BLaER1 (cell line): ENCODE data around the gene FN3K.

Experiments used
- H3K27ac ChIP-seq: shearing (Covaris generic); formaldehyde crosslinking; 2 replicates; pipeline ENCODE4 v1.8.1; 2022
- H3K27me3 ChIP-seq: shearing (Covaris generic); formaldehyde crosslinking; 2 replicates; pipeline ENCODE4 v1.8.1; 2022
- H3K36me3 ChIP-seq: shearing (Covaris generic); formaldehyde crosslinking; 2 replicates; pipeline ENCODE4 v1.8.1; 2022
- H3K4me1 ChIP-seq: shearing (Covaris generic); formaldehyde crosslinking; 2 replicates; pipeline ENCODE4 v1.8.1; 2022
- H3K4me2 ChIP-seq: shearing (Covaris generic); formaldehyde crosslinking; 2 replicates; pipeline ENCODE4 v1.8.1; 2022
- H3K4me3 ChIP-seq: shearing (Covaris generic); formaldehyde crosslinking; 2 replicates; pipeline ENCODE4 v1.8.1; 2022
- H3K9ac ChIP-seq: shearing (Covaris generic); formaldehyde crosslinking; 2 replicates; pipeline ENCODE4 v1.8.1; 2022
- H3K9me3 ChIP-seq: shearing (Covaris generic); formaldehyde crosslinking; 2 replicates; pipeline ENCODE4 v1.8.1; 2022
- H4K20me1 ChIP-seq: shearing (Covaris generic); formaldehyde crosslinking; 2 replicates; pipeline ENCODE4 v1.8.1; 2022
- Cebpa-rat ChIP-seq: shearing (Covaris generic); IDR thresholded peaks from 2 replicates; pipeline ENCODE4 v1.8.1; 2022

FN3K gene

GRCh38 chr17:82789806-82790205, 54.4 kb downstream of the FN3K start:
- no peak overlapping the region for H3K4me2 ChIP-seq
- H3K4me3 ChIP-seq = no peak overlapping the region
- peaks cover 54% of the 10 kb centered on the region for H3K36me3 ChIP-seq
- H3K4me1 ChIP-seq = peaks cover 38% of the 10 kb centered on the region
- no peak overlapping the region for H3K9ac ChIP-seq
- H4K20me1 ChIP-seq = peaks cover 85% of the 10 kb centered on the region
- H3K27ac ChIP-seq = no peak overlapping the region
- H3K27me3 ChIP-seq = no peaks in the 10 kb centered on the region
- TF ChIP-seq Cebpa-rat = no peak
- H3K9me3 ChIP-seq = no peaks in the 10 kb centered on the region

- no peaks in the 10 kb centered on the region for H3K27me3 ChIP-seq
- TF ChIP-seq Cebpa-rat = no peak
- H3K27ac ChIP-seq = no peak overlapping the region
- H3K36me3 ChIP-seq = peaks cover 59% of the 10 kb centered on the region
- H3K4me2 ChIP-seq = no peak overlapping the region
- H3K9ac ChIP-seq = no peak overlapping the region
- no peak overlapping the region for H3K4me3 ChIP-seq
- peaks cover 38% of the 10 kb centered on the region for H3K4me1 ChIP-seq
- peaks cover 90% of the 10 kb centered on the region for H4K20me1 ChIP-seq
- no peaks in the 10 kb centered on the region for H3K9me3 ChIP-seq
Measured at GRCh38 chr17:82790391-82790790, 55.0 kb downstream of the FN3K start.

GRCh38 chr17:82791532-82791931, 56.1 kb downstream of the FN3K start:
- Histone ChIP-seq H3K9me3 (no peaks in the 10 kb centered on the region), H3K4me1 (peaks cover 28% of the 10 kb centered on the region), H3K9ac (no peak overlapping the region), H3K4me2 (no peak overlapping the region), H3K4me3 (no peak overlapping the region), H3K27ac (no peak overlapping the region), H3K36me3 (peaks cover 65% of the 10 kb centered on the region), H4K20me1 (peaks cover 91% of the 10 kb centered on the region), H3K27me3 (no peaks in the 10 kb centered on the region)
- no peak for TF ChIP-seq Cebpa-rat

GRCh38 chr17:82793974-82794630, 58.7 kb downstream of the FN3K start:
- peaks cover 3% of the 10 kb centered on the region; the same call in 1 of the 2 replicates for H3K4me1 ChIP-seq
- H3K4me2 ChIP-seq = no peak overlapping the region
- no peak overlapping the region for H3K27ac ChIP-seq
- H3K27me3 ChIP-seq = no peaks in the 10 kb centered on the region
- H4K20me1 ChIP-seq = peaks cover 77% of the 10 kb centered on the region
- H3K9ac ChIP-seq = no peak overlapping the region
- no peak overlapping the region for H3K4me3 ChIP-seq
- H3K9me3 ChIP-seq = no peaks in the 10 kb centered on the region
- peaks cover 82% of the 10 kb centered on the region for H3K36me3 ChIP-seq
- no peak for TF ChIP-seq Cebpa-rat

- Histone ChIP-seq H3K9me3 (no peaks in the 10 kb centered on the region), H3K27me3 (no peaks in the 10 kb centered on the region), H3K4me2 (no peak overlapping the region), H3K27ac (no peak overlapping the region), H3K4me1 (no peaks in the 10 kb centered on the region), H3K9ac (no peak overlapping the region), H4K20me1 (peaks cover 69% of the 10 kb centered on the region), H3K4me3 (no peak overlapping the region), H3K36me3 (peaks cover 82% of the 10 kb centered on the region)
- TF ChIP-seq Cebpa-rat = no peak
Measured at GRCh38 chr17:82794781-82795482, 59.5 kb downstream of the FN3K start.

GRCh38 chr17:82795615-82796014, 60.2 kb downstream of the FN3K start:
- Histone ChIP-seq H3K9ac (no peak overlapping the region), H3K4me3 (no peak overlapping the region), H3K27me3 (no peaks in the 10 kb centered on the region), H3K27ac (no peak overlapping the region), H3K4me1 (no peaks in the 10 kb centered on the region), H3K4me2 (no peak overlapping the region), H3K36me3 (peaks cover 82% of the 10 kb centered on the region), H4K20me1 (peaks cover 62% of the 10 kb centered on the region), H3K9me3 (no peaks in the 10 kb centered on the region; the same call in 1 of the 2 replicates)
- no peak for TF ChIP-seq Cebpa-rat

GRCh38 chr17:82797061-82797460, 61.6 kb downstream of the FN3K start:
- Histone ChIP-seq H4K20me1 (peaks cover 62% of the 10 kb centered on the region), H3K9ac (no peak overlapping the region), H3K27ac (no peak overlapping the region), H3K4me2 (no peak overlapping the region), H3K36me3 (peaks cover 82% of the 10 kb centered on the region), H3K4me1 (no peaks in the 10 kb centered on the region), H3K4me3 (no peak overlapping the region), H3K27me3 (no peaks in the 10 kb centered on the region), H3K9me3 (peaks cover 10% of the 10 kb centered on the region)
- no peak for TF ChIP-seq Cebpa-rat

GRCh38 chr17:82798752-82799151, 63.3 kb downstream of the FN3K start:
- H3K4me1 ChIP-seq = 0 out of 2 replicates have a peak, but pooled peaks cover 6% of the 10 kb centered on the region
- no peak overlapping the region for H3K4me3 ChIP-seq
- peaks cover 10% of the 10 kb centered on the region for H3K9me3 ChIP-seq
- H3K27me3 ChIP-seq = no peaks in the 10 kb centered on the region
- H3K9ac ChIP-seq = no peak overlapping the region
- peaks cover 63% of the 10 kb centered on the region for H4K20me1 ChIP-seq
- no peak overlapping the region for H3K27ac ChIP-seq
- TF ChIP-seq Cebpa-rat = no peak
- peaks cover 75% of the 10 kb centered on the region for H3K36me3 ChIP-seq
- H3K4me2 ChIP-seq = no peak overlapping the region

GRCh38 chr17:82799591-82799990, 64.2 kb downstream of the FN3K start:
- H3K4me3 ChIP-seq = no peak overlapping the region
- H3K27me3 ChIP-seq = no peaks in the 10 kb centered on the region
- no peak overlapping the region for H3K27ac ChIP-seq
- H3K4me1 ChIP-seq = 0 out of 2 replicates have a peak, but pooled peaks cover 6% of the 10 kb centered on the region
- H3K9ac ChIP-seq = no peak overlapping the region
- no peak for TF ChIP-seq Cebpa-rat
- peaks cover 10% of the 10 kb centered on the region for H3K9me3 ChIP-seq
- peaks cover 60% of the 10 kb centered on the region for H4K20me1 ChIP-seq
- H3K4me2 ChIP-seq = no peak overlapping the region
- H3K36me3 ChIP-seq = peaks cover 73% of the 10 kb centered on the region
